ENCODE results near the gene IKBKE. TPM values are rescaled to one million over a fixed set of nuclear protein-coding genes. Genes with fewer than 3 reads are reported as not detected.
A peak's percentile ranks its signal among the peaks of the same experiment; 100 is the strongest.

Gene IKBKE
- total and polyA plus RNA-seq, 12 donors: 2.9 to 11.1 (median 6.1) TPM

- no peaks in the 10 kb centered on the region for H3K36me3 ChIP-seq (replicated peaks in 1 of 2)
- no peak for DNase-seq
- no peak overlapping the region for H3K27ac ChIP-seq
- peaks cover 18 to 26% of the 10 kb centered on the region in 2 donors for H3K4me1 ChIP-seq (replicated peaks in 1 of 2)
- H3K4me3 ChIP-seq: no peak overlapping the region
- no peaks in the 10 kb centered on the region for H3K27me3 ChIP-seq
- intact Hi-C loops (cut with DNase I): no loop called here
- TF ChIP-seq CTCF (IDR thresholded peaks at IDR 0.05) (no peak), POLR2A (IDR thresholded peaks at IDR 0.05) (no peak)
- no peaks in the 10 kb centered on the region for H3K9me3 ChIP-seq (replicated peaks in 1 of 3)
- 88 to 92% (median 92%) methylated on average over 8 of the region's 8 CpGs for WGBS, 4 donors
Measured at GRCh38 chr1:206517784-206518183, 47.5 kb downstream of the IKBKE start.

- H3K27me3 ChIP-seq: no peaks in the 10 kb centered on the region
- intact Hi-C loops (cut with DNase I): no loop called here
- no peaks in the 10 kb centered on the region for H3K36me3 ChIP-seq (replicated peaks in 1 of 2)
- H3K4me1 ChIP-seq (replicated peaks in 1 of 2): peaks cover 14 to 22% of the 10 kb centered on the region in 2 donors
- no peak overlapping the region for H3K27ac ChIP-seq
- TF ChIP-seq CTCF (IDR thresholded peaks at IDR 0.05) (no peak), POLR2A (IDR thresholded peaks at IDR 0.05) (no peak)
- H3K9me3 ChIP-seq (replicated peaks in 1 of 3): no peaks in the 10 kb centered on the region
- DNase-seq: no peak
- WGBS, 4 donors: 90 to 100% (median 93%) methylated on average over 3 to 18 of the region's 18 CpGs
- H3K4me3 ChIP-seq: no peak overlapping the region
Measured at GRCh38 chr1:206518206-206518605, 47.9 kb downstream of the IKBKE start.

- H3K27me3 ChIP-seq: no peaks in the 10 kb centered on the region
- H3K27ac ChIP-seq: no peak overlapping the region
- intact Hi-C loops (cut with DNase I): no loop called here
- DNase-seq: peak in 1 of 7 donors; percentile 27
- no peaks in the 10 kb centered on the region for H3K9me3 ChIP-seq (replicated peaks in 1 of 3)
- H3K4me1 ChIP-seq (replicated peaks in 1 of 2): peaks cover 9 to 16% of the 10 kb centered on the region in 2 donors
- H3K36me3 ChIP-seq (replicated peaks in 1 of 2): no peaks in the 10 kb centered on the region
- no peak overlapping the region for H3K4me3 ChIP-seq
- TF ChIP-seq CTCF (IDR thresholded peaks at IDR 0.05): no peak
- no peak for TF ChIP-seq POLR2A (IDR thresholded peaks at IDR 0.05)
- 77 to 94% (median 89%) methylated on average over 6 of the region's 6 CpGs for WGBS, 4 donors
Measured at GRCh38 chr1:206518743-206519142, 48.5 kb downstream of the IKBKE start.

- H3K4me1 ChIP-seq (replicated peaks in 1 of 2): no peaks in the 10 kb centered on the region
- intact Hi-C loops (cut with DNase I): no loop called here
- 80 to 85% (median 83%) methylated on average over 5 of the region's 5 CpGs for WGBS, 4 donors
- no peak overlapping the region for H3K4me3 ChIP-seq
- no peak overlapping the region for H3K27ac ChIP-seq
- H3K27me3 ChIP-seq: no peaks in the 10 kb centered on the region
- TF ChIP-seq CTCF (IDR thresholded peaks at IDR 0.05) (no peak), POLR2A (IDR thresholded peaks at IDR 0.05) (no peak)
- no peaks in the 10 kb centered on the region for H3K36me3 ChIP-seq (replicated peaks in 1 of 2)
- H3K9me3 ChIP-seq (replicated peaks in 1 of 3): no peaks in the 10 kb centered on the region
- no peak for DNase-seq
Measured at GRCh38 chr1:206521127-206521526, 50.9 kb downstream of the IKBKE start.
